Measurements from ENCODE around the gene ARHGEF40.
"Not testable (repeated sequence)": the region's sequence is repeated elsewhere in the genome, so short reads cannot be mapped to it uniquely, and the experiment has no call there.

ARHGEF40 gene

DNA sequence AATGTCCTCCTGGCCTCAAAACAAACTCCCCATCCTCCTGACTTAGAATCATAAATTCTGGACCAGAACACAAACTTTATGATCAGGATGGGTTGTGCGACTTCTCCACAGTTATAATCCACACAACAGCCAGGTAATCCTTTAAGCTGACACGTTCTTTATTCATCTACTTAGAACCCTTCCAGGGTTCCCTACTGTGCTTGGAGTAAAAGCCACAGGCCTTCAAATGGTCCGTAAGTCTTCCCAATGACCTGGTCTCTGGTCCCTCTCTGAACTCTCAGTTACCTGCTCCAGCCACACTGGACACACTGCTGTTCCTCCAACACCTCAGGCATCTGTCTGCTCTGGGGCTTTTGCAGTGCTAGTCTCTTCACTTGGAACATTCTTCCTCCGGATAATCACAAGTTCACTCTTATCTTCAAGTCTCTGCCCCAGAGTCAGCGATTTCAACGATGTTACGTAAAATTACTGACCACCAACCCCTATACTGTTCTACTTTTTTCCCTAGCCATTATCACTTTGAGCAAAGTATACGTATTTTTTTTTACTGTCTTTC is 29.7 kb upstream of the ARHGEF40 start:
- no peak for DNase-seq

DNA sequence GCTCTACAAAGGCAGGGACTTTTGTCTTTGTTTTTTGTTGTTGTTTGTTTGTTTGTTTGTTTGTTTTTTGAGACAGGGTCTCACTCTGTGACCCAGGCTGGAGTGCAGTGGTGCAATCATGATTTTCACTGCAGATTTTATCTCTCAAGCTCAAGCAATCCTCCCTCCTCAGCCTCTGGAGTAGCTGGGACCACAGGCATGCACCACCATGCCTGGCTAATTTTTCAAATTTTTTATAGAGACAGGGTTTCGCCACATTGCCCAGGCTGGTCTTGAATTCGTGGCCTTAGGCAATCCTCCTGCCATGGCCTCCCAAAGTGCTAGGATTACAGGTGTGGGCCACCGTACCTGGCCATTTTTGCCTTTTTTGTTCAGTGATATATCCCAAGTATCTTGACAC is 29.2 kb upstream of the ARHGEF40 start:
- not testable (repeated sequence) for DNase-seq

DNA sequence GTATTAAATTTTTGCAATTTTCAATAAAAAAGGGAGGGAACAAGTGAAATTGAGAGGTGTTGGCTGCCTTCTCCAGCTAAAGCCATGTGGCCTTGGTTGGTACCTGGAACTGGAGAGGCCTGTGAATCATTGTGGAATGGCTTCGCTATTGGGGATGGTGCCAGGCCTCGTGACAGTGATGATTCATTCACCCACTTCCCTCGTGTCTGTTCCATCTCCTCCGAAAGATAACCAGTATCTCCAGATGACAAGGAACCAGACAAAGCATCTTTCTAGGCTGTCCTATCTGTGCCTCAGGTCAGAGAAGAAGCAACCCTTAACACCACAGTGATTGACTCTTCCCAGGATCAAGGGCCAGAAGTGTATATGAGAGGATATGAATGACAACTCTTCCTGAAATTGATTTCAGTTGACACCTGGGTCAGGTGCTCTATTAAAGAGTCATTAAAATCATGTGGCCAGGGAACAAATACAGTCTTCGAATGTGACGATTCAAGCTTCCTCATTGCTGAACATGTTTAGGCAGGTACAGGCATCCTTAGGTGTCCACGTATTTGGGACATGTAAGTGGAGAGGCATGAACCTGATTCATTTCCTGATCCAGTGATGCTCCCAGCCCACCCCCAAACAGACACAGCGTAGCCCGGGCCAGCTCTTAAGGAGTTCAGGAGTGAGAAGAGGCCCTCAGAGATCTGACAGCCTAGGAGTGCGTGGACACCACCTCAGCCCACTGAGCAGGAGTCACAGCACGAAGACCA is 28.2 kb upstream of the ARHGEF40 start, which contains the start of gene RNASE7:
Gene RNASE7 (plus strand): TSS at position 687 of the 758 bp plus-strand sequence. CDS start 631 bp downstream, outside the sequence.
- no peak for DNase-seq

DNA sequence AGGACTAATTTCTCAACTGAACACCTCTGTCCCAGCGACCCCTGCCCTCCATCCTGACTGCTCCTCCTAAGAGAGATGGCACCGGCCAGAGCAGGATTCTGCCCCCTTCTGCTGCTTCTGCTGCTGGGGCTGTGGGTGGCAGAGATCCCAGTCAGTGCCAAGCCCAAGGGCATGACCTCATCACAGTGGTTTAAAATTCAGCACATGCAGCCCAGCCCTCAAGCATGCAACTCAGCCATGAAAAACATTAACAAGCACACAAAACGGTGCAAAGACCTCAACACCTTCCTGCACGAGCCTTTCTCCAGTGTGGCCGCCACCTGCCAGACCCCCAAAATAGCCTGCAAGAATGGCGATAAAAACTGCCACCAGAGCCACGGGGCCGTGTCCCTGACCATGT is 27.2 kb upstream of the ARHGEF40 start:
- DNase-seq = no peak

DNA sequence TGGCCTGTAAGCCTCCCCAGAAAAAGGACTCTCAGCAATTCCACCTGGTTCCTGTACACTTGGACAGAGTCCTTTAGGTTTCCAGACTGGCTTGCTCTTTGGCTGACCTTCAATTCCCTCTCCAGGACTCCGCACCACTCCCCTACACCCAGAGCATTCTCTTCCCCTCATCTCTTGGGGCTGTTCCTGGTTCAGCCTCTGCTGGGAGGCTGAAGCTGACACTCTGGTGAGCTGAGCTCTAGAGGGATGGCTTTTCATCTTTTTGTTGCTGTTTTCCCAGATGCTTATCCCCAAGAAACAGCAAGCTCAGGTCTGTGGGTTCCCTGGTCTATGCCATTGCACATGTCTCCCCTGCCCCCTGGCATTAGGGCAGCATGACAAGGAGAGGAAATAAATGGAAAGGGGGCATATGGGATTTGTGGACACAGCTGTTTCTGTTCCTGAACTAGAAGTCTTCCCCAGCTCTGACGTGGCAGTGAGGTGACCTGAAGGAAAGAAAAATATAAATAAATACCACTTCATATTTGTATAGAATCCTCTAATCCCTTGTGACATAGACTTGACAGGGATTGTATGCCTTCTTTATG is 26.6 kb upstream of the ARHGEF40 start:
- no peak for DNase-seq

DNA sequence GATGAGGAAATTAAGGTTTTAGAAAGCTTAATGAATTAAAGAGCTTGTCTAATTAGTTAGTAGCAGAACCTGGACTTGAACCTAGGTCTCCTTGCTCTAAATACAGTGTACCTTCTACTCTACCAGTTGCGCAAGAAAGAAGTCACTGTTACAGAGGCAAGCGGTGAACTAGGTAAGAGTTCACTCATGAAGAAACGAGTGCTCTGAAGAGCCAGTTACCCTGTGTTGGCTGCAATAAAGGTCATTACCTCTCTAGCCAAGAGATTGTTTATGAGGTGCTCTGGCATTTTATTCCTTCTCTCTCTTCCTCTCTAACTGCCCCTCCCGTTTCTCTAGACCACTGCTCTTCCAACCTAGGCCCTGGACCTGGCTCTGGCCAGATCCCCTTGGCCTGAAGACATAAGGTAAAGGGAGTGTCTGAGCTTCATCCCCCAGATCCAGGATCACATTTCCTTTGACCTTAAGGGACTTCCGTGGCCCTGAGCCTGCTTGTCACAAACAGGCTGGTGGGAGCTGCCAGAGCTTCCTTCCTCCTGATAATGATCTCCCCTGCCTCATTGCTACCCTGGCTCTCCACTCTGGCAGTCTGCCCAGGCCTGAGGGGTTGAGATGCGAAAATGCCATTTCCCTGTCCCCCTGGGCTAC is 26.0 kb upstream of the ARHGEF40 start:
- no peak for DNase-seq

DNA sequence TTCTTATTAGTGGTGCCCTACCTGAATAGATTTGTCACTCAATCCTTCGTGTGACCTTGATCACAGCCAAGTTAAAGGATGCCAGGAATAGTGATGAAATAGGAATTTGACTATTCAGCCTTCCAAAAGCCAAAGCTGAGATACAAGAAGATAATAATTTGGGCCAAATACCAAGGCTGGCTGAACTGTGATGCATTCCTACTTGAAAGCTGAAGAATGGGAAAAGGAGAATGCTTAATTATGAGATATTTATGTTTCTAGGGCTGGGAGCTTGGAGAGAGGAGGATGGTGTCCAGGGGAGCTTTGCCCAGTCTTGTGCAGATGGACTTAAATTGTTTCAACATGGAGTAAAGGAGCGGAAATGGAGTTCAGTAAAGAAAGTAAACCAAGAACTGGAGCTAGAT is 22.7 kb upstream of the ARHGEF40 start:
- DNase-seq = peak; percentile 29

DNA sequence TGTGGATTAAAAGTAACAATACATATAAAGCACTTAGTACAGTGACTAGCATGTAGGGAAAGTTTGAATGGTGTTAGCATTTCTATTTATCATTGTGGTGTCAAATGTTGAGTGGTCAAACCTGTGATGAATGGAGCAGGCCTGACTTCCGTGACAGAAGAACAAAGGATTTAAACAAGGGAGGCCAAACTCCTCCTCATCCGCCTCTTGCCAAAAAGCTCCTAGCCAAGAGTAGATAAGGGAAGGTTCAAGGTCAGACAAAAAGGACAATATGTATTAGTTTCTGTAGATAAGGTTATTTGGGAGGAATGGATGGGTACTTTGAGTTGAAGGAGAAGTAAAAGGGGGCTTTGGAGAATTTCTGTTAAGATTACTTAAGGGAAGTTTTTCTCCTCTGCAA is 21.5 kb upstream of the ARHGEF40 start:
- DNase-seq = no peak

DNA sequence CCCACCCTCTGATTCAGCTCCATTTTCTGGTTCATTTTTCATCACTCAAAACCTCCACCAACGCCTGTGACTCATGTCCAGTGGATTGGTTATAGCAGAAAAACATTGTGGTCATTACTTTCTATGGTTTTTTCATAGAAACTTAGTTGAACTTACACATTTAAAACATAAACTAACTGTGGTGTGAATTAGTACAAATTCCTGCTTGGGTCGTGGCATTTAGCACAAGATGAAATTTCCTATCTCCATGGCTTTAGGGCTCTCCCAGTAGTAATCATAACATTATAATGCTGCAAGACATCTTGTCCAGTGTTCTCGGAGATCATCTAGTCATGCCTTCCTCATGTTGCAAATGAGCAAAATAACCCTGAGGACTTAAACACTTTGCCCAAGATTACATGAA is 20.8 kb upstream of the ARHGEF40 start:
- peak; percentile 39 for DNase-seq

DNA sequence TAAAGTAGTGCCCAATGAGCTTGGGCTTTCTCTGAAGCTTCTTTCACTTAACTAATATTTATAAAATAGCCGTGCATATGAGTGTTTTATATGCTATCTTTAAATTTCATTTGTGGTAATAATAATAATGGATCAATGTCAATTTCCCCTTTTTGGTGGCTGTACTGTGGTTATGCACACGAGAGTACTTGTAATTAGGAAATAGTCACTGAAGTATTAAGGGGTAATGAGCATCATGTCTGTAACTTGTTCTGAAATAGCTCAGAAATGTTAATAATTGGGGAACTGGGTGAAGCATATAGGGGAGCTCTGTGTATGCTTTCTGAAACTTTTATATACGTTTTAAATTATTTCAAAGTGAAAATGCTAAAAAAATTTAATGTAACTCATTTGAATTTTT is 19.5 kb upstream of the ARHGEF40 start:
- DNase-seq = no peak

DNA sequence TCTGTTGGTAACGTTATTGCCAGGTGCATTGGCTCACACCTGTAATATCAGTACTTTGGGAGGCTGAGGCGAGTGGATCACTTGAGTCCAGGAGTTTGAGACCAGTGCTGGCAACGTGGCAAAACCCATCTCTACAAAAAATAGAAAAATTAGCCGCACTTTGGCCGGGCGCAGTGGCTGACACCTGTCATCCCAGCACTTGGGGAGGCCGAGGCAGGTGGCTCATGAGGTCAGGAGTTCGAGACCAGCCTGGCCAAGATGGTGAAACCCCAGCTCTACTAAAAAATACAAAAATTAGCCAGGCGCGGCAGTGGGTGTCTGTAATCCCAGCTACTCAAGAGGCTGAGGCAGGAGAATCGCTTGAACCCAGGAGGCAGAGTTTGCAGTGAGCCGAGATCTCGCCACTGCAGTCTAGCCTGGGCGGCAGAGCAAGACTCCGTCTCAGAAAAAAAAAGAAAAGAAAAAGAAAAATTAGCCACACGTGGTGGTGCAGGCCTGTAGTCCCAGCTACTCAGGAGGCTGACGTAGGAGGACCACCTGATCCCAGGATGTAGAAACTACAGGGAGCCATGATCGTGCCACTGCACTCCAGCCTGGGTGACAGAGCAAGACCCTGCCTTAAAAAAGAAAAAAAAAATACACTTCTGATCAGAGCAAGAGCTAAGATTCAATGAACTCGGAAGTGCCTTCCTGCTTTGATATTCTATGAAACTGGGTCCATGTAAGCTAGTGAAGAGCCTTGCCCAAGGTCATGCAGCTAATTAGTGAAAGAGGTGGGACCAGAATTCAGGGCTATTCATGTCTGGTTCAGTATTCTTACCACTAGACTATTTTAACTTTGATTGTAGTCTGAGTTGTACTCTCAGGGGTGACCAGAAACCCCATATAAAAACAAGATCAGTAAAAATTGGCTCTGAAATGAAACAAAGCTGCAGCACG is 16.7 kb upstream of the ARHGEF40 start:
- no peak for DNase-seq

DNA sequence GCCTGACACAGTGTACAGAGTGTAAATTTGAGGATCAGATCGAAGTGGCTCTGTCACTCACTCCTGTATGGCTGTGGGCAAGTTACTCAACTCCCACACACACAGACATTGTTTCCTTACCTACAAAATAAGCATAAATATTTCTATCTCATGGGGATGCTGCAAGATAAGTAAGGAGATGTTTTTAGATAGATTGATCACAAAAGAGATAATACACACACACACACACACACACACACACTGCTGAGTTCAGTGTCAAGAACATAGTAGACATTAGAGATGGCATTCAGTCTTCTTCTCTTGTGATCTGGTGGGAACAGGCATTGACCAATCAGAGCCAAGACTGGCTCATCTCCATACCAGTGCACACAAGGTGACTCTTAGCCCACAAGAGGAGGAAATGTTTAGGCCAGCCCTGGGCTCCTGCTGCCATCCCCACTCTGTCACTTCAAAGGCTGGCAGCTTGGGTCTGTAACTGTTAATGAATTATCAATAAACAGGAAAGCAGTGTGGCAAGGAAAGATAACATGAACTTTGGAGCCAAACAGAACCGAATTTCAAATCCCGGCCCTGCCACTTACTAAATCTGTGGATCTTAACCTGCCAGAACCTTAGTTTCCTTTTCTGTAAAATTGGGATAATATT is 15.9 kb upstream of the ARHGEF40 start:
- no peak for DNase-seq

DNA sequence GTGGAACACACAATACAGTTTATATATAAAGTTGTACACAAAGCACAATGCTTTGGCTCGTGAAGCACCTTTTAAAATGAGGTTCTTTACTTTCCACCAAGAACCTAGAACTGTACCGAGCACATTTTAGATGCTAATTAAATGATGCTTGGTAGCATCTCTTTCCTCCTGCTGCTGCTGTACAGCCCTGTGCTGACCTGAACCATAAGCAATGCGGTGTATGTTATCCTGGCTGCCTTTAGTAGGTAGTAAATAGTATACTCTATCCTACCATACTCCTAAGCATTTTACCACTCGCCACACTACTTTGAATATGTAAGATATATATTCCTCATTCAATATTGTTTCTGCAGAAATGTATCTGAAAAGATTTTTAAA is 15.3 kb upstream of the ARHGEF40 start:
- no peak for DNase-seq

DNA sequence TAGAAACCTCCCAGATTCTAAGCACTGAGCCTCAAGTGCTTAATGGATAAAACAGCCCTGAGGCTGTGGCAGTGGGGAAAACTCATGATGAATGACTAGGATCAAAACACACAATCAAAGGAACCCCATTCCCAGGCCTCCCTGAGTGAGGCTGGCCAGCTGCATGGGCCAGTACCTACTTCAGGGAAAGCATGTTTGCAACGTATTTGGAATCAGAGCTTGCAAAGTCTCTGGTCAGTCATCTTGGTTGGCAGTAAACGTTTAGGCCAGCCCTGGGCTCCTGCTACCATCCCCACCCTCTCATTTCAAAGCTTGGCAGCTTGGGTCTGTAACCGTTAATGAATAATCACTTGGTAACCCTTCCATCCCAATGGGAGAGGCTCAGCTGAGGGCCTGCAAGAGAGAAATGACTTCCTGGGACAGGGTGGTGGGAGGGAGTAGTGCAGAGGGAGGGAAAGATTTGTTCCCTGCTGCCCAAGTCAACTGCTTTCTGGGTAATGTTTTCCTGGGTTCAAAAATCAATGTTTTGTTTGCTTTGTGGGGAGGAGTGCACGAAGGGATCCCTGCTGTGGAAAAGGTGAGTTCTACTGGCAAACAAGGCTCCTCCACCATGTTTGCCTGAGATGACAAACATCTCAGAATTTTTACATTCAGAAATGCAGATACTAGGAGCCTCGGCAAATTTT is 14.5 kb upstream of the ARHGEF40 start:
- DNase-seq = no peak

DNA sequence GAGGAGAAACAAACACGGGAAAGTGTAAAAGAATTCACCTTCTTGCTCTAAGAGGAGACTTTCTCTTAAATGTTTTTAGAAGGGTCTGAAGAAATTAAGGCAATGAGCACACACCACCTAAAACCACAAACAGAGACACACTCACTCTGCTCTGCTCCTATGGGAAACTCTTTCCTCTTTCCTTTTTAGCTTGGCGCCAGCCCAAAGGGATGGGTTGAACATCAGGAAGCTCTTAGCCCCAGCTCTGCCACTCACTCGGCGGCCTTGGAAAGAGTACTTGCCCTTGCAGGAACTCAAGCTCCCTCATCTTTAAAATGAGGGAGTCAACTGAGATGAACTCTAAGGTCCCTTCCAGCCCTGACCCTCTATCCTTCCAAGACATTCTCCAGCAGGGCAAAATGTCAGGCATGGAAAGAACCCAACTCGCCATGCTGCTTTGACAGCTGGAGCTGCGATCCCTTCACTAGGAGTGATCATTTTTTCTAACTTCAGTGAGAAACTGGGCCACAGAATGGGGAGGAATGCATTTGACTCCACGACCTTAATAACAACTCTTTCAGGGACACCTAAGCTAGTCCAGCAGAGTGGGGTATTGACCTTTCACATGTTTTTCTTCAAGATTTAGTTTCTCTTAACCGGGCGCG is 13.5 kb upstream of the ARHGEF40 start:
- DNase-seq = peak; percentile 73

DNA sequence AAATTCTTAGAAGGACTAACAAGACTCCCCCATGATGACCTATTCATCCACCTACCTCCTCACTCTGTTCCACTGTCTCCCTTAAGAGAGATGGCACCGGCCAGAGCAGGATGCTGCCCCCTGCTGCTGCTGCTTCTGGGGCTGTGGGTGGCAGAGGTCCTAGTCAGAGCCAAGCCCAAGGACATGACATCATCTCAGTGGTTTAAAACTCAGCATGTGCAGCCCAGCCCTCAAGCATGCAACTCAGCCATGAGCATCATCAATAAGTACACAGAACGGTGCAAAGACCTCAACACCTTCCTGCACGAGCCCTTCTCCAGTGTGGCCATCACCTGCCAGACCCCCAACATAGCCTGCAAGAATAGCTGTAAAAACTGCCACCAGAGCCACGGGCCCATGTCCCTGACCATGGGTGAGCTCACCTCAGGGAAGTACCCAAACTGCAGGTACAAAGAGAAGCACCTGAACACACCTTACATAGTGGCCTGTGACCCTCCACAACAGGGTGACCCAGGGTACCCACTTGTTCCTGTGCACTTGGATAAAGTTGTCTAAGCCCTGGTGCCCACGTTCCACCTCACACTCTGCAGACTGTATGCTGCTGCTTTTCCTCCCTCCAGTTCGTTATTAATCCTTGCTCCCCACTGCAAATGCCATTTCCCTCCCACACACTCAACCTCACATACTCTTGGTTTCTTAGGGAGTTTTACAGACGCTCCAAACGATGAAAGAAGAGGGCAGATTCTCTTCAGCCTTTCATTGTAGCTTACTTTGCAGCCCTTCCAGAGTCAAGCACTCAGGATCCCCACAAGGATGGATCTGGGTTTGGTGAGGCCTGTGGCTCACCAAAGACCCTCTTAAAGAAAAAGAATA is 12.1 kb upstream of the ARHGEF40 start, which contains the start of gene RNASE8:
Gene RNASE8 (plus strand): TSS at position 20 of the 873 bp plus-strand sequence. CDS start 71 bp downstream, at position 91.
- no peak for DNase-seq

DNA sequence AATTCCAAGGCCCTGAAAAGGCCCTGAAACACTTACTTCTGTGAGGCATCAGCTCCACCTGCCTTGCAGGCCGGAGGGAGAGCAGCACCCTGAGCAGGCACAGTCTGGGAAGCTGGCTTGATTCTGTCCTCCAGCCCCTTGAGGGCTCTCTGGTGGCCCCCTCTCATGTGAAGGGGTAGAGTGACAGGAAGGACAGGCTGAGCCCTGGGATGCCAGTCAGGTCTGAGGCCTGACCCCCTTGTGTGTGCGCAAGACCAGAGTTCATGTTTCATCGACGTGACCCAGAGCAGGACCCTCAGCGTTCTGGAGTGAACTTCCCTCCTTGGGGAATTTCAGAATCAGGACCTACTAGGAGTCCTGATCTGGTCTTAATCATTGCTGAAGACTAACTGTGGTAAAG is 11.2 kb upstream of the ARHGEF40 start:
- no peak for DNase-seq

DNA sequence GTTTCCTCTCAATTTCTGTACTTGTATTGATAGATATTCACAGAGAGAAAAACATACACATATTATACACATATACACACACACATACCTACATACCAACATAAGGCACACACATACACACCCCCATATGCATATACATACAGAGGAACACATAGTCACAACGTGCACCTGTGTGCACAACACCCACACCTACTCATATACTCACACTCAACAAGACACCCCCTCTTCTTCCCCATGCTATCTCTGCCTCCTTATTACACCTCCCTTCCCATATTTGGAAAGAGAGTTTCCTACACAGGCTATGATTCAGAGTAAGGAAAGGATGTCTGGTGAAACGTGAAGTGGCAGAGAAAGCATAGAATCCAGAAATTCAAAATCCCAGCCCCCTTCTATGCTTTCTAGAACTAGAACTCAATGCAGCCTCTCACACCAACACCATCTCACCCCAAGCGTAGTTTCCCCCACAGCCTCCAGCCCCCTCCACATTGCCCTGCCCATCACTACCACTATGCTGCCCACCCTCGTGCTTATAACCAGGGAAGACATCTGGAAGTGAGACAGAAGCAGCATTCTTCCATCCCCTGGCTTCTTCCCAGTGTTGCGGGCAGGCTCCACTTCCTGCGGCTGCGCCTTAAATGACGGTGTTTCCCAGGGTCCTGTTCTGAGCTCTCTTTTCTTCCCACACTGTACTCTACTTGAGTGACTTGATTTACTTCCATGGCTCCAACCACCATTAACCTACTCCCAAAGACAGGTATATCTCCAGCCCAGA is 10.1 kb upstream of the ARHGEF40 start:
- DNase-seq = peak; percentile 26

All from fibroblast of skin of right quadriceps (primary cell).